GM19468 (cell line): ENCODE measurements around the gene RNF39.

Experiments used
- ATAC-seq: cut with Tn5 transposase; IDR thresholded peaks from one replicate; pipeline ENCODE4 v1.9.1; 2021; ENCODE audit warnings: mild to moderate bottlenecking, moderate library complexity, moderate number of reproducible peaks; ENCODE audit not compliant: unreplicated experiment; ENCODE audit errors: extremely low read depth

RNF39 gene

GRCh38 chr6:30022189-30022588 lies 53.4 kb downstream of the RNF39 start:
- no peak for ATAC-seq

- ATAC-seq: no peak
Observed at GRCh38 chr6:30020626-30021025, 54.9 kb downstream of the RNF39 start.
